Thyroid gland (tissue), 4 donors: Measurements from ENCODE around the gene AGO4.

Experiments used
- CTCF ChIP-seq, 6 experiments: fragments of 200-600 bp in 3 of 6; fragments of 450-650 bp in 3 of 6; sonication (generic) in 3 of 6; IDR thresholded peaks; one replicate each; pipeline ENCODE4 v1.5.1; 2016 to 2019; ENCODE audit warnings: antibody characterized with exemption in 6 of 6, mild to moderate bottlenecking in 2 of 6, inconsistent platforms in 1 of 6, moderate library complexity in 1 of 6
- POLR2A ChIP-seq, 2 donors: fragments of 450-650 bp; IDR thresholded peaks; one replicate each; pipeline ENCODE4 v1.6.1; 2017; ENCODE audit warnings: antibody characterized with exemption in 2 of 2, mild to moderate bottlenecking in 2 of 2, moderate library complexity in 1 of 2

DNA sequence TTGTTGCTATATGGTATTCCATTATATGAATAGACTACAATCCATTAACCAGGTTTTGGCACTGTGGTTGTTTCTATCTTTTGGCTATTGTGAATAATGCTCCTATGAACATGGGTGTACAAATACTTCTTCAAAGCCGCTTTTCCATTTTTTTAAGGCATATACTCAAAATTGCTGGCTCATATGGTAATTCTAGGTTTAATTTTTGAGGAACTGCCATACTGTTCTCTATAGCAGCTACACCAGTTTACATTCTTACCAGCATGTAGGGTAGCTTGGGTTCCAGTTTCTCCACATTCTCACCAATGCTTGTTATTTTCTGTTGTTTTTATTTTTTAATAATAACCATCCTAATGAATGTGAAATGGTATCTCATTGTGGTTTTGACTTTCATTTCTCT is 55.3 kb downstream of the AGO4 start:
- no peak for TF ChIP-seq POLR2A (IDR thresholded peaks at IDR 0.05)
- TF ChIP-seq CTCF (IDR thresholded peaks at IDR 0.05), result no peak
